MCF 10A (cell line): ENCODE results near the gene NOG. TPM values are rescaled to one million over a fixed set of nuclear protein-coding genes. Genes with fewer than 3 reads are reported as not detected.

Experiments used
- BruUV-seq: library from RNA; stranded (reverse); fragments of 400-500 nt; replicated peaks from 2 replicates; lab custom pipeline; 2021; lab: Mats Ljungman, UMichigan
- CTCF ChIA-PET: fragments of 300-600 bp; sonication (Branson Sonifier 250); formaldehyde crosslinking; extraction: SDS; loops from one replicate; lab custom pipeline; 2021; ENCODE audit warnings: antibody characterized with exemption, inconsistent platforms; lab: Yijun Ruan, JAX
- POLR2A ChIA-PET: fragments of 300-600, 350-650 bp; sonication (Branson Sonifier 250); formaldehyde crosslinking; extraction: SDS; loops from one replicate; lab custom pipeline; 2020; ENCODE audit warnings: antibody characterized with exemption, inconsistent platforms; lab: Yijun Ruan, JAX
- DNase-seq: peaks from one replicate; pipeline ENCODE4 v3.0.0-alpha.2; 2018; ENCODE audit not compliant: unreplicated experiment
- H3K27ac Mint-ChIP-seq: one replicate; pipeline ENCODE4 v1.8.0; 2022; ENCODE audit warnings: mild to moderate bottlenecking, low read depth, mixed read lengths; ENCODE audit not compliant: unreplicated experiment
- H3K27me3 Mint-ChIP-seq: one replicate; pipeline ENCODE4 v1.8.0; 2022; ENCODE audit warnings: mixed read lengths; ENCODE audit not compliant: insufficient read depth, unreplicated experiment
- H3K36me3 Mint-ChIP-seq: one replicate; pipeline ENCODE4 v1.8.0; 2022; ENCODE audit warnings: mild to moderate bottlenecking, moderate library complexity, mixed read lengths; ENCODE audit not compliant: insufficient read depth, unreplicated experiment
- H3K4me1 Mint-ChIP-seq: one replicate; pipeline ENCODE4 v1.8.0; 2022; ENCODE audit warnings: mixed read lengths; ENCODE audit not compliant: insufficient read depth, unreplicated experiment
- H3K4me3 Mint-ChIP-seq: one replicate; pipeline ENCODE4 v1.8.0; 2022; ENCODE audit warnings: mild to moderate bottlenecking, moderate library complexity, mixed read lengths; ENCODE audit not compliant: unreplicated experiment
- H3K9me3 Mint-ChIP-seq: one replicate; pipeline ENCODE4 v1.8.0; 2022; ENCODE audit warnings: mixed read lengths; ENCODE audit not compliant: unreplicated experiment
- intact Hi-C: fragments of 100-400 bp; cut with micrococcal nuclease; formaldehyde crosslinking; loops from 2 replicates; pipeline ENCODE4 v1.14.1; 2022
- total RNA-seq: library from RNA; stranded (reverse); gene quantifications from 2 replicates; pipeline ENCODE4 v1.2.3, GENCODE V29; 2022
- TF ChIP-seq, protein P1 (sequence below): fragments of 200-600 bp; IDR thresholded peaks from one replicate; pipeline ENCODE4 v1.8.0; 2022; ENCODE audit warnings: antibody characterized with exemption, mild to moderate bottlenecking; ENCODE audit not compliant: unreplicated experiment

NOG gene
- total RNA-seq, 1 experiment from 2014 or later = 1.1 TPM

DNA sequence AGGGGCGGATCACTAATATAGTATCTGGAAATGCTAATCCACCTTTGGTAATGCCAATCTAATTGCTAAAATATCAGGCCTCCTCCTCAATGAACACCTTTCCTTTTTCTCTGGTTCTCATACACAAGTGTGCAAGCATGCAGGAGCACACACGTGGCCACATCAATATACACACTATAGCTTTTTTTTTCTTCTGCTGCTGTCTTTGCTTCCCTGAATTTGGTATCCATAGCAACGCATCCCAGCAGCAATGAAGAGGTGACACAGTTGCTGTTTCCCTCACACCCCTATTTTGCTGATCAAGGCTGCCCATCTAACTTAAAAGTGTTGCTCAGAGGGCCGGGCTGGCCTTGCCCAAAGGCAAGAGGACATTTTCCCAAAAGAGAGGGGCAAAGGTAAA is 15.4 kb downstream of the NOG start:
- no peak overlapping the region for H3K4me3 Mint-ChIP-seq
- intact Hi-C loops = no loop called here
- no peaks in the 10 kb centered on the region for H3K36me3 Mint-ChIP-seq
- H3K4me1 Mint-ChIP-seq = no peaks in the 10 kb centered on the region
- H3K27ac Mint-ChIP-seq = no peak overlapping the region
- ChIA-PET POLR2A (interaction anchor here (0.6 to 0.7 kb wide), 2 partner anchors 40 to 101 kb away, joined by 3 read pairs; no protein-coding TSS in a partner anchor), CTCF (interaction anchor here (0.6 to 1.5 kb wide), 2 partner anchors 17 to 395 kb away, joined by 3 to 4 read pairs; no protein-coding TSS in a partner anchor)
- BruUV-seq = no TSS peak
- no peaks in the 10 kb centered on the region for H3K27me3 Mint-ChIP-seq
- DNase-seq = no peak
- TF ChIP-seq, protein P1, sequence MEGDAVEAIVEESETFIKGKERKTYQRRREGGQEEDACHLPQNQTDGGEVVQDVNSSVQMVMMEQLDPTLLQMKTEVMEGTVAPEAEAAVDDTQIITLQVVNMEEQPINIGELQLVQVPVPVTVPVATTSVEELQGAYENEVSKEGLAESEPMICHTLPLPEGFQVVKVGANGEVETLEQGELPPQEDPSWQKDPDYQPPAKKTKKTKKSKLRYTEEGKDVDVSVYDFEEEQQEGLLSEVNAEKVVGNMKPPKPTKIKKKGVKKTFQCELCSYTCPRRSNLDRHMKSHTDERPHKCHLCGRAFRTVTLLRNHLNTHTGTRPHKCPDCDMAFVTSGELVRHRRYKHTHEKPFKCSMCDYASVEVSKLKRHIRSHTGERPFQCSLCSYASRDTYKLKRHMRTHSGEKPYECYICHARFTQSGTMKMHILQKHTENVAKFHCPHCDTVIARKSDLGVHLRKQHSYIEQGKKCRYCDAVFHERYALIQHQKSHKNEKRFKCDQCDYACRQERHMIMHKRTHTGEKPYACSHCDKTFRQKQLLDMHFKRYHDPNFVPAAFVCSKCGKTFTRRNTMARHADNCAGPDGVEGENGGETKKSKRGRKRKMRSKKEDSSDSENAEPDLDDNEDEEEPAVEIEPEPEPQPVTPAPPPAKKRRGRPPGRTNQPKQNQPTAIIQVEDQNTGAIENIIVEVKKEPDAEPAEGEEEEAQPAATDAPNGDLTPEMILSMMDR = no peak
- H3K9me3 Mint-ChIP-seq = no peaks in the 10 kb centered on the region

DNA sequence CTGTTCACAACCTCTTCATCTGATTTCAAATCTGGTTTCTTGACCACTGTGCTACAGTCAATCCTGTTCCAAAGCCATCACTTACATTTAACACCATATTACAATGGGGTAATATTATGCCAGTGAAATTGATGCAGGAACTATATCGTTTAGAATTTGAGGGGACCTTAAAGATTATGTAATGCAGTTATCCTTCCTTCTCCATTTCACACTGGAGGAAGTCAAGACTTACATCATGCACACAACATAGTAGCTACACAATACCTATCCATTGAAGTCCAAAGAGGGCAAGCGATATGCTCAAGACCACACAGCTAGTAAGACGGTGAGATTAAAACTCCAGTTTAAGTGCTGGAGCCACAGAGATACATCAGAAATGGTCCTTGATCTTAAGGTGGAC is 16.8 kb downstream of the NOG start:
- Mint-ChIP-seq H3K27me3 (no peaks in the 10 kb centered on the region), H3K4me1 (no peaks in the 10 kb centered on the region), H3K9me3 (no peaks in the 10 kb centered on the region), H3K4me3 (no peak overlapping the region), H3K36me3 (no peaks in the 10 kb centered on the region), H3K27ac (no peak overlapping the region)
- intact Hi-C loops = no loop called here
- ChIA-PET POLR2A (interaction anchor here (0.6 kb wide), 1 partner anchor 150 kb away, joined by 5 read pairs; no protein-coding TSS in a partner anchor), CTCF (interaction anchor here (0.8 to 1.5 kb wide), 2 partner anchors 18 to 22 kb away, joined by 4 read pairs; no protein-coding TSS in a partner anchor)
- TF ChIP-seq, protein P1 = no peak
- no peak for DNase-seq
- no TSS peak for BruUV-seq

DNA sequence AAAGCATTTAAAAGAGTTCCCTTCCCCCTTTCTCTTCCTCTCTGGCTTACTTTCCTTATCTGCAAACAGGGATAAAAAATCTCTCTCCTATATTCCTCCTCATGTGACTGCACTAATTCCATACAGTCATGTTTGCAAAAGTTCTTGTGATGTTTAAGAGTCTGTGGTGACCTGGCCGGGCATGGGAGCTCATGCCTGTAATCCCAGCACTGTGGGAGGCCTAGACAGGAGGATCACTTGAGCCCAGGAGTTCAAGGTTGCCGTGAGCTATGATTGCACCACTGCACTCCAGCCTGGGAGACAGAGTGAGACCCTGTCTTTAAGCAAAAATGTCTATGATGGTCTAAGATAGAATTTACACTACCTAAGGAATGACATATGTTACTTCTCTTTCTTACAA is 19.6 kb downstream of the NOG start:
- no TSS peak for BruUV-seq
- POLR2A ChIA-PET = interaction anchor here (1.0 kb wide), 1 partner anchor 103 kb away, joined by 3 read pairs; no protein-coding TSS in a partner anchor
- no peaks in the 10 kb centered on the region for H3K4me1 Mint-ChIP-seq
- CTCF ChIA-PET = no interaction called here
- TF ChIP-seq, protein P1 = no peak
- no peak overlapping the region for H3K4me3 Mint-ChIP-seq
- no peaks in the 10 kb centered on the region for H3K36me3 Mint-ChIP-seq
- intact Hi-C loops = no loop called here
- no peak for DNase-seq
- H3K27me3 Mint-ChIP-seq = no peaks in the 10 kb centered on the region
- no peaks in the 10 kb centered on the region for H3K9me3 Mint-ChIP-seq
- no peak overlapping the region for H3K27ac Mint-ChIP-seq

DNA sequence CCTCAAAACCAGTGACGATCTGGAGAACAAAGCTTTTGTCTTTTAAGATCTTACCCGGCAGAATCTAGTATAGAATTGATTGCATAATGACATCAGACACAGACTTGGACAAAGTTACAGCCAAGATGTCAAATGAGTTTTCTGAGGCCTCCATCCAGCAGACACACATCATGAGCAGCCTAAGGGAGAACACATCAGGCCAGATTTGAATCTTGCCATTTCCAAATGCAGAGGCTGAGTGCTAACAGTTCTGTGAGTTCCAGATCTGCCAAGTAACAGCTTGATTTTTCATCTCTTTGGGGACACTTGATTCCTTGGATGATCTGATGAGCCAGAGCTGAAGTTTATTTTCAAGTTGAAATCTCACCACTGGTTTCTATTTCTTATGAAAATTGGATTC is 21.0 kb downstream of the NOG start:
- Mint-ChIP-seq H3K4me3 (no peak overlapping the region), H3K27me3 (no peaks in the 10 kb centered on the region), H3K9me3 (no peaks in the 10 kb centered on the region), H3K36me3 (no peaks in the 10 kb centered on the region), H3K4me1 (no peaks in the 10 kb centered on the region), H3K27ac (no peak overlapping the region)
- TF ChIP-seq, protein P1 = no peak
- ChIA-PET POLR2A (no interaction called here), CTCF (no interaction called here)
- intact Hi-C loops = no loop called here
- DNase-seq = no peak
- BruUV-seq = no TSS peak
